ENCODE measurements around the gene ADCY4.

ADCY4 gene

GRCh38 chr14:24285351-24285750 lies 49.5 kb downstream of the ADCY4 start:
- Histone ChIP-seq H3K36me3 (ENCODE audit: control insufficient read depth in 1 of 2, insufficient read depth in 2 of 2, low read length in 2 of 2) (peaks cover 11% of the 10 kb centered on the region in 2 donors), H3K27ac (ENCODE audit: low read depth, low read length) (no peak overlapping the region), H3K9ac (ENCODE audit: low read depth in 1 of 2, low read length in 2 of 2) (no peak overlapping the region), H3K4me1 (ENCODE audit: control insufficient read depth in 1 of 2, insufficient read depth in 2 of 2, low read length in 2 of 2) (no peaks in the 10 kb centered on the region), H3K9me3 (ENCODE audit: control insufficient read depth in 1 of 2, low read length in 2 of 2) (no peaks in the 10 kb centered on the region), H3K27me3 (ENCODE audit: control insufficient read depth in 1 of 2, insufficient read depth in 2 of 2, low read length in 2 of 2) (no peaks in the 10 kb centered on the region), H3K4me3 (ENCODE audit: low read depth in 1 of 2, low read length in 2 of 2) (no peak overlapping the region)

DNA sequence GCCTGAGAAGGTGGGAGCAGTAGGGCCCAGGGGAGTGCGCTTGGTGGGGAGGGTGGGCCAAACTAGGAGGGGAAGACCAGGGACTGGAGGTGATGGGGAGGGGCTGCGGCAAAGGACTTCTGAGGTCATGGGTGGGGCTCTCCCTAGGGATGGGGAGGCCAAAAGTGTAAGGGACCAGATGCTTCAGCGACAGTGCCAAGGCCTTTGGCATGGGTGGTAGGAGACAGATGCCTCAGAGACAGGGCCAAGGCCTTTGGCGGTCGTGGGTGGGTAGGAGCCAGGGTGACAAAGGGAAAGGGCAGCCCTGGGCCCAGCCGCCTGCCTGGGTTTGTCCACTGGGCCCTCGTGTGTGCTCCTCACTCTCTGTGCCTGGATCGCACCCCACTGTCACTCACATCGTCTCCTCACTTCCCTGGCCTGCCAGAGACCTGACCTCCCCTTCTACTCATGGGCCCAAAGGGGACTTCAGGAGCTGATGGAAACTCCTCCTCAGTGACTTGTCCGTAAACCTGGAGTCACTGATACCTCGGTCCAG lies 50.3 kb downstream of the ADCY4 start:
- no peaks in the 10 kb centered on the region for H3K27me3 ChIP-seq (ENCODE audit: control insufficient read depth in 1 of 2, insufficient read depth in 2 of 2, low read length in 2 of 2)
- H3K4me1 ChIP-seq (ENCODE audit: control insufficient read depth in 1 of 2, insufficient read depth in 2 of 2, low read length in 2 of 2): peaks cover 0 to 4% of the 10 kb centered on the region in 2 donors
- peaks cover 3 to 4% of the 10 kb centered on the region in 2 donors for H3K36me3 ChIP-seq (ENCODE audit: control insufficient read depth in 1 of 2, insufficient read depth in 2 of 2, low read length in 2 of 2)
- no peak overlapping the region for H3K9ac ChIP-seq (ENCODE audit: low read depth in 1 of 2, low read length in 2 of 2)
- H3K9me3 ChIP-seq (ENCODE audit: control insufficient read depth in 1 of 2, low read length in 2 of 2): no peaks in the 10 kb centered on the region
- H3K4me3 ChIP-seq (ENCODE audit: low read depth in 1 of 2, low read length in 2 of 2): no peak overlapping the region
- no peak overlapping the region for H3K27ac ChIP-seq (ENCODE audit: low read depth, low read length)

DNA sequence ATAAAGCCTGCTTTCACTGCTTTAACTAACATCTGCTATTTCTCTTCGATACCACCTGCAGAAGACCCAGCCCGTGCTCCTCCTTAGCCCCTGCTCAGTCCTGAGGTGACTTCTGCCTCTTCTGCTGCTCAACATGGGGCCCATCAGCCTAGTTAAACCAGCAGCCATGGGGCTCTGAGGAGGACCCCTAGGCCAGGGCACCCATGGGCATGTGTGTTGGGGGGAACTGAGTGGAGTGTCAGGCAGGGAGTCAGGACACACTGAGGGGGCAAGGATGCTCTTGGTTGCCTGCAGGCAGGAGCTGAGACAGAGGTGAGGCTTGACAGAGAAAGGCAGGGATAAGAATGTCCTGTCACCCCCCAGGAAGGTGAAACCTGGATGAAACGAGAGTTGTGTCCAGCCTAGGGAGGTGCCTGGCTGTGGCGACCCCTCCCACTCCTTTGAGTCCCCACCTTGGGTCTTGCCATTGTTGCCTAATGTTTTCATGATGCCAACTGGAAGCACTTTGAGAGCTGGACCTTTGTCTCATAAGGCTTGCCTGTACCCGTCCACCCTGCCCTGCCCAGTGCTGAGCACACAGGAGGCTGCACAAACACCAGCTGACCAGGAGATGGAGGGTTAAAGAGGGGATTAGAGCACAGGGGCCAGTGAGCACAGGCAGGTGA lies 50.9 kb downstream of the ADCY4 start:
- Histone ChIP-seq H3K9me3 (ENCODE audit: control insufficient read depth in 1 of 2, low read length in 2 of 2) (no peaks in the 10 kb centered on the region), H3K4me3 (ENCODE audit: low read depth in 1 of 2, low read length in 2 of 2) (no peak overlapping the region), H3K36me3 (ENCODE audit: control insufficient read depth in 1 of 2, insufficient read depth in 2 of 2, low read length in 2 of 2) (no peaks in the 10 kb centered on the region), H3K9ac (ENCODE audit: low read depth in 1 of 2, low read length in 2 of 2) (no peak overlapping the region), H3K27ac (ENCODE audit: low read depth, low read length) (no peak overlapping the region), H3K4me1 (ENCODE audit: control insufficient read depth in 1 of 2, insufficient read depth in 2 of 2, low read length in 2 of 2) (peaks cover 0 to 5% of the 10 kb centered on the region in 2 donors), H3K27me3 (ENCODE audit: control insufficient read depth in 1 of 2, insufficient read depth in 2 of 2, low read length in 2 of 2) (no peaks in the 10 kb centered on the region)

- Histone ChIP-seq H3K27me3 (ENCODE audit: control insufficient read depth in 1 of 2, insufficient read depth in 2 of 2, low read length in 2 of 2) (no peaks in the 10 kb centered on the region), H3K4me1 (ENCODE audit: control insufficient read depth in 1 of 2, insufficient read depth in 2 of 2, low read length in 2 of 2) (peaks cover 0 to 5% of the 10 kb centered on the region in 2 donors), H3K27ac (ENCODE audit: low read depth, low read length) (no peak overlapping the region), H3K4me3 (ENCODE audit: low read depth in 1 of 2, low read length in 2 of 2) (no peak overlapping the region), H3K9me3 (ENCODE audit: control insufficient read depth in 1 of 2, low read length in 2 of 2) (no peaks in the 10 kb centered on the region), H3K9ac (ENCODE audit: low read depth in 1 of 2, low read length in 2 of 2) (no peak overlapping the region), H3K36me3 (ENCODE audit: control insufficient read depth in 1 of 2, insufficient read depth in 2 of 2, low read length in 2 of 2) (no peaks in the 10 kb centered on the region)
Measured at GRCh38 chr14:24282736-24283135, 52.1 kb downstream of the ADCY4 start.

- no peak overlapping the region for H3K27ac ChIP-seq (ENCODE audit: low read depth, low read length)
- peaks cover 0 to 5% of the 10 kb centered on the region in 2 donors for H3K4me1 ChIP-seq (ENCODE audit: control insufficient read depth in 1 of 2, insufficient read depth in 2 of 2, low read length in 2 of 2)
- H3K9me3 ChIP-seq (ENCODE audit: control insufficient read depth in 1 of 2, low read length in 2 of 2): no peaks in the 10 kb centered on the region
- H3K36me3 ChIP-seq (ENCODE audit: control insufficient read depth in 1 of 2, insufficient read depth in 2 of 2, low read length in 2 of 2): no peaks in the 10 kb centered on the region
- H3K9ac ChIP-seq (ENCODE audit: low read depth in 1 of 2, low read length in 2 of 2): no peak overlapping the region
- no peaks in the 10 kb centered on the region for H3K27me3 ChIP-seq (ENCODE audit: control insufficient read depth in 1 of 2, insufficient read depth in 2 of 2, low read length in 2 of 2)
- no peak overlapping the region for H3K4me3 ChIP-seq (ENCODE audit: low read depth in 1 of 2, low read length in 2 of 2)
Measured at GRCh38 chr14:24281636-24282035, 53.2 kb downstream of the ADCY4 start.

GRCh38 chr14:24280797-24281460 lies 53.9 kb downstream of the ADCY4 start:
- H3K36me3 ChIP-seq (ENCODE audit: control insufficient read depth in 1 of 2, insufficient read depth in 2 of 2, low read length in 2 of 2): no peaks in the 10 kb centered on the region
- H3K9me3 ChIP-seq (ENCODE audit: control insufficient read depth in 1 of 2, low read length in 2 of 2): no peaks in the 10 kb centered on the region
- no peak overlapping the region for H3K9ac ChIP-seq (ENCODE audit: low read depth in 1 of 2, low read length in 2 of 2)
- H3K27ac ChIP-seq (ENCODE audit: low read depth, low read length): no peak overlapping the region
- no peaks in the 10 kb centered on the region for H3K27me3 ChIP-seq (ENCODE audit: control insufficient read depth in 1 of 2, insufficient read depth in 2 of 2, low read length in 2 of 2)
- peaks cover 0 to 5% of the 10 kb centered on the region in 2 donors for H3K4me1 ChIP-seq (ENCODE audit: control insufficient read depth in 1 of 2, insufficient read depth in 2 of 2, low read length in 2 of 2)
- no peak overlapping the region for H3K4me3 ChIP-seq (ENCODE audit: low read depth in 1 of 2, low read length in 2 of 2)

- H3K36me3 ChIP-seq (ENCODE audit: control insufficient read depth in 1 of 2, insufficient read depth in 2 of 2, low read length in 2 of 2): no peaks in the 10 kb centered on the region
- no peak overlapping the region for H3K27ac ChIP-seq (ENCODE audit: low read depth, low read length)
- no peaks in the 10 kb centered on the region for H3K27me3 ChIP-seq (ENCODE audit: control insufficient read depth in 1 of 2, insufficient read depth in 2 of 2, low read length in 2 of 2)
- H3K9ac ChIP-seq (ENCODE audit: low read depth in 1 of 2, low read length in 2 of 2): no peak overlapping the region
- no peaks in the 10 kb centered on the region for H3K9me3 ChIP-seq (ENCODE audit: control insufficient read depth in 1 of 2, low read length in 2 of 2)
- H3K4me3 ChIP-seq (ENCODE audit: low read depth in 1 of 2, low read length in 2 of 2): no peak overlapping the region
- H3K4me1 ChIP-seq (ENCODE audit: control insufficient read depth in 1 of 2, insufficient read depth in 2 of 2, low read length in 2 of 2): peaks cover 0 to 7% of the 10 kb centered on the region in 2 donors
Measured at GRCh38 chr14:24279301-24280186, 55.3 kb downstream of the ADCY4 start.

DNA sequence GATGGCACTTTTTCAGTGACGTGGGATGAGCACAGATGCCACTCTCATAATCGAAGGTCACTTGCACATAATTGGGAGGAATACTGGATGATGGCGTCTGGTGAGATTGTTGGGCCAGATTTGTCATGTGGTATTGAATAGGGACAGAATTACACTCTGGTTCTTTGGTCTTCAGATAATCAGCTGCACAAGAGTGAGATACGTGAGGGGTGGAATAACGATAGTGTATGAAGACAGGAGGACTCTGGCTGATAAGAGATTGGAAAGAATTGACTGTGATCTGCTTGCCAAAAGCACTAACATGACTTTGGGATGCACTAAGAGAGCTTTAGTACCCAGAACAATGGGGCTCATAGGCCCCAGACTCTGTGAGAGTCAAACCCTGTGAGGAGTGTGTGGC lies 56.4 kb downstream of the ADCY4 start:
- H3K4me1 ChIP-seq (ENCODE audit: control insufficient read depth in 1 of 2, insufficient read depth in 2 of 2, low read length in 2 of 2): peaks cover 10 to 12% of the 10 kb centered on the region in 2 donors
- no peak overlapping the region for H3K4me3 ChIP-seq (ENCODE audit: low read depth in 1 of 2, low read length in 2 of 2)
- H3K27ac ChIP-seq (ENCODE audit: low read depth, low read length): no peak overlapping the region
- H3K9ac ChIP-seq (ENCODE audit: low read depth in 1 of 2, low read length in 2 of 2): no peak overlapping the region
- H3K36me3 ChIP-seq (ENCODE audit: control insufficient read depth in 1 of 2, insufficient read depth in 2 of 2, low read length in 2 of 2): no peaks in the 10 kb centered on the region
- no peaks in the 10 kb centered on the region for H3K27me3 ChIP-seq (ENCODE audit: control insufficient read depth in 1 of 2, insufficient read depth in 2 of 2, low read length in 2 of 2)
- no peaks in the 10 kb centered on the region for H3K9me3 ChIP-seq (ENCODE audit: control insufficient read depth in 1 of 2, low read length in 2 of 2)

DNA sequence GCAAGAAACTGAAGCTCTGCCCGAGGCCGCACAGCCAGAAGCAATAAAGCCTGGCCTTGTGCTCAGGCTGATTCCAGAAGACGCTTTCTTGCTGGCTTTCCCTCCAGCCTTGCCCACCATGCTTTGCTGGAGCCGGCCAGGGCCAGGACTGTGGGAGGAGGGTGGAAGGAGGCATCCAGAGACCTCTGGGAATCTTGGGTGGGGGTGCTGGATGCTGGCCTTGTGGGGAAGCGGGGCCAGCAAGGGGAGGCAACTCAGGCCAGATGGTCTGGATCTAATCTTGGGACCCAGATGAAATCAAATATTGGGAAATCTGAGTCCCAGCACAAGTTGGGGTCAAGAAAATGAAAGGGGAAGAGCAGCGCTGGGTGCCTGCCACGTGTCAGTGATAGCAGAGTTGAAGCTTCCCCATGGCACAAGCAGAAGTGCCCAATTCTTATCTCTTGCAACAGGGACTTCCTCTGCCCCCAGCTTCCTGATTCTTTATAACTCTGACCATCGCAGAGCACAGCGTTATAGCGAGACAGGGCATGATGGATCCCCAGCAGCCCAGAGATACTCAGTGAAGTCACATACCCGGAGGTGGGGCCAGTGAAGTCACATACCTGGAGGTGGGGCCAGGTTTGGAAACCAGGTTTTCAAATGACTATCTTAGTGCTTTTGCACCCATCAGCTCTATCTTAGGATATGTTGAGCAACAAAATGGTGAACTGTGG lies 57.1 kb downstream of the ADCY4 start:
- no peak overlapping the region for H3K4me3 ChIP-seq (ENCODE audit: low read depth in 1 of 2, low read length in 2 of 2)
- H3K9ac ChIP-seq (ENCODE audit: low read depth in 1 of 2, low read length in 2 of 2): no peak overlapping the region
- H3K36me3 ChIP-seq (ENCODE audit: control insufficient read depth in 1 of 2, insufficient read depth in 2 of 2, low read length in 2 of 2): no peaks in the 10 kb centered on the region
- peaks cover 11 to 12% of the 10 kb centered on the region in 2 donors for H3K4me1 ChIP-seq (ENCODE audit: control insufficient read depth in 1 of 2, insufficient read depth in 2 of 2, low read length in 2 of 2)
- no peaks in the 10 kb centered on the region for H3K9me3 ChIP-seq (ENCODE audit: control insufficient read depth in 1 of 2, low read length in 2 of 2)
- H3K27me3 ChIP-seq (ENCODE audit: control insufficient read depth in 1 of 2, insufficient read depth in 2 of 2, low read length in 2 of 2): no peaks in the 10 kb centered on the region
- H3K27ac ChIP-seq (ENCODE audit: low read depth, low read length): no peak overlapping the region
